Measurements from ENCODE around the gene MMD2.

GRCh38 chr7:4948402-4948801 lies 10.6 kb downstream of the MMD2 start:
- no peak for TF ChIP-seq CTCF (IDR thresholded peaks at IDR 0.05)
- no peak for TF ChIP-seq EP300 (IDR thresholded peaks at IDR 0.05)
- TF ChIP-seq POLR2A (IDR thresholded peaks at IDR 0.05): no peak

All from tibial nerve (tissue), 4 donors.